Fibroblast of lung (primary cell): ENCODE measurements around the gene IL19.
"Not testable (repeated sequence)": the region's sequence is repeated elsewhere in the genome, so short reads cannot be mapped to it uniquely, and the experiment has no call there.

Experiments
- EZH2 ChIP-seq: IDR thresholded peaks from 2 replicates; pipeline ENCODE4 v1.5.1; 2012; ENCODE audit warnings: low read length, control low read depth, mild to moderate bottlenecking; ENCODE audit errors: missing control alignments
- TF ChIP-seq, protein P1 (sequence below), 2 donors: IDR thresholded peaks in 1 of 2; conservative IDR thresholded peaks in 1 of 2; 1 replicate in 1 of 2; 2 replicates in 1 of 2; pipeline ENCODE4 v1.5.1; 2011 to 2012; ENCODE audit warnings: low read length in 2 of 2, control low read depth in 1 of 2, inconsistent platforms in 1 of 2, low read depth in 1 of 2, mild to moderate bottlenecking in 1 of 2

DNA sequence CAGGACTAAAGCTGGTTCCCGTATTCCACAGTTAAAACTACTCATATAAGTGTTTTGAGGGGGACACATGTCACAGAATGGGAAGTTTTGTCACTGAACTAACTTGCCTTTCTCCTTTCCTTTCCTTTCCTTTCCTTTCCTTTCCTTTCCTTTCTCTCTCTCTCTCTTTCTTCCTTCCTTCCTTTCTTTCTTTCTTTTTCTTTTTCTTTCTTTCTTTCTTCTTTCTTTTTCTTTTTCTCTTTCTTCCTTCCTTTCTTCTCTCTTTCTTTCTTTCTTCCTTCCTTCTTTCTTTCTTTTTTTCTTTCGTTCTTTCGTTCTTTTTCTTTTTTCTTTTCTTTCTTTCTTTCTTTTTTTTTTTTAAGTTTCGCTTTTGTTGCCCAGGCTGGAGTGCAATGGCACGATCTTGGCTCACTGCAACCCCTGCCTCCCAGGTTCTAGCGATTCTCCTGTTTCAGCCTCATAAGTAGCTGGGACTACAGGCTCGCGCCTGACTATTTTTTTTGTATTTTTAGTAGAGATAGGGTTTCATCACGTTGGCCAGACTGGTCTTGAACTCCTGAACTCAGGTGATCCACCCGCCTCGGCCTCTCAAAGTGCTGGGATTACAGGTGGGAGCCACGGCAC is 7.7 kb upstream of the IL19 start:
- TF ChIP-seq, protein P1, sequence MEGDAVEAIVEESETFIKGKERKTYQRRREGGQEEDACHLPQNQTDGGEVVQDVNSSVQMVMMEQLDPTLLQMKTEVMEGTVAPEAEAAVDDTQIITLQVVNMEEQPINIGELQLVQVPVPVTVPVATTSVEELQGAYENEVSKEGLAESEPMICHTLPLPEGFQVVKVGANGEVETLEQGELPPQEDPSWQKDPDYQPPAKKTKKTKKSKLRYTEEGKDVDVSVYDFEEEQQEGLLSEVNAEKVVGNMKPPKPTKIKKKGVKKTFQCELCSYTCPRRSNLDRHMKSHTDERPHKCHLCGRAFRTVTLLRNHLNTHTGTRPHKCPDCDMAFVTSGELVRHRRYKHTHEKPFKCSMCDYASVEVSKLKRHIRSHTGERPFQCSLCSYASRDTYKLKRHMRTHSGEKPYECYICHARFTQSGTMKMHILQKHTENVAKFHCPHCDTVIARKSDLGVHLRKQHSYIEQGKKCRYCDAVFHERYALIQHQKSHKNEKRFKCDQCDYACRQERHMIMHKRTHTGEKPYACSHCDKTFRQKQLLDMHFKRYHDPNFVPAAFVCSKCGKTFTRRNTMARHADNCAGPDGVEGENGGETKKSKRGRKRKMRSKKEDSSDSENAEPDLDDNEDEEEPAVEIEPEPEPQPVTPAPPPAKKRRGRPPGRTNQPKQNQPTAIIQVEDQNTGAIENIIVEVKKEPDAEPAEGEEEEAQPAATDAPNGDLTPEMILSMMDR (conservative IDR thresholded peaks at IDR 0.05 in 1 of 2, IDR thresholded peaks at IDR 0.05 in 1 of 2; ENCODE audit: low read depth in 1 of 2, low read length in 2 of 2) = not testable (repeated sequence)
- TF ChIP-seq EZH2 = not testable (repeated sequence)
